GM12864 (cell line): ENCODE measurements around the gene ASCL2.

Experiments
- DNase-seq: peaks from one replicate; pipeline ENCODE4 v3.0.0-alpha.2; 2011; ENCODE audit warnings: low read depth
- H3K4me3 ChIP-seq: 2 replicates; pipeline ENCODE4 v1.5.1; 2011; ENCODE audit warnings: mild to moderate bottlenecking, low read depth, low read length, control low read depth
- CTCF ChIP-seq: IDR thresholded peaks from 2 replicates; pipeline ENCODE4 v1.5.1; 2011; ENCODE audit warnings: low read depth, mild to moderate bottlenecking, moderate library complexity, low read length, control low read depth, inconsistent platforms; ENCODE audit errors: missing control alignments

Gene ASCL2

GRCh38 chr11:2307501-2308331 lies 37.3 kb upstream of the ASCL2 start:
- no peak for TF ChIP-seq CTCF
- no peak overlapping the region for H3K4me3 ChIP-seq
- DNase-seq = no peak

- no peak overlapping the region for H3K4me3 ChIP-seq
- DNase-seq = no peak
- TF ChIP-seq CTCF = no peak
Observed at GRCh38 chr11:2306877-2307500, 36.6 kb upstream of the ASCL2 start.

GRCh38 chr11:2306452-2306823 lies 36.0 kb upstream of the ASCL2 start:
- no peak overlapping the region for H3K4me3 ChIP-seq
- no peak for DNase-seq
- no peak for TF ChIP-seq CTCF

- TF ChIP-seq CTCF = no peak
- H3K4me3 ChIP-seq = no peak overlapping the region
- DNase-seq = no peak
Observed at GRCh38 chr11:2305788-2306451, 35.5 kb upstream of the ASCL2 start.

GRCh38 chr11:2305140-2305778 lies 34.9 kb upstream of the ASCL2 start:
- no peak overlapping the region for H3K4me3 ChIP-seq
- TF ChIP-seq CTCF = peak; percentile 91
- no peak for DNase-seq

GRCh38 chr11:2304506-2305139 lies 34.2 kb upstream of the ASCL2 start:
- H3K4me3 ChIP-seq = no peak overlapping the region
- DNase-seq = no peak
- no peak for TF ChIP-seq CTCF
